Liver (tissue), 3 donors: Measurements from ENCODE around the gene ZNF546.

ENCODE experiments used
- GABPA ChIP-seq, 2 donors: IDR thresholded peaks in 1 of 2; conservative IDR thresholded peaks in 1 of 2; 2 replicates each; pipeline ENCODE4 v1.6.1; 2016; ENCODE audit warnings: antibody characterized with exemption in 2 of 2, mild to moderate bottlenecking in 1 of 2, moderate library complexity in 1 of 2
- TF ChIP-seq, protein P1 (sequence below): fragments of 150-350 bp; IDR thresholded peaks from 2 replicates; pipeline ENCODE4 v1.5.1; 2017; ENCODE audit warnings: improper control_type of control experiment, low read depth, low read length; ENCODE audit not compliant: missing input control
- TF ChIP-seq, protein P2 (sequence below): IDR thresholded peaks from 2 replicates; pipeline ENCODE4 v1.6.1; 2016; ENCODE audit warnings: antibody characterized with exemption
- donor health status: healthy.
- donor health status: healthy.

DNA sequence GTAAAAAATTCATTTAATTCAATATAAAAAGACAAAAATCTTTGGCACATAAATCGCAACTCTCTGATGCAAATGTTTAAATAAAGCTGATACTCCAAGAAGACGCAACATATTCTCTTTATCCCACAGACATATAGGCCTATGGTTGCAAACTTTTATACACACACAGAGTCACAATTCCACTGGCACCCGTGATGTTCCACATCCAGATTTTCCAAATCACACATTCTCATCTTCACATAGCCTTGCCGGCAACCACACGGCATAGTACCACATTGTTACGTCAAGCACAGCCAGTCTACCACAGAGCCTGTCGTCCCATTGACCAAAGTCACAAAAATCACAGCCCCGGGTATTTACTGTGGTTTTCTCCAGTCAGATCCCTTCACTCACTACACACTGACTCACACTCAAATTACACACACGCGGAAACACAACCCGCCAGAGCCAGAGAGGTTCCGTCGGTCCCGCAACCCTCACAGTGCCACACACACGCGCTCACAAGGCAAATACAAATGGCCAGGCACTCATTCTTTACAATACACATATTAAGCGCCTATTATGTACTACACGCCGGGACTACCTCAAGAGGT is 546 bp upstream of the ZNF546 start:
- TF ChIP-seq, protein P1, sequence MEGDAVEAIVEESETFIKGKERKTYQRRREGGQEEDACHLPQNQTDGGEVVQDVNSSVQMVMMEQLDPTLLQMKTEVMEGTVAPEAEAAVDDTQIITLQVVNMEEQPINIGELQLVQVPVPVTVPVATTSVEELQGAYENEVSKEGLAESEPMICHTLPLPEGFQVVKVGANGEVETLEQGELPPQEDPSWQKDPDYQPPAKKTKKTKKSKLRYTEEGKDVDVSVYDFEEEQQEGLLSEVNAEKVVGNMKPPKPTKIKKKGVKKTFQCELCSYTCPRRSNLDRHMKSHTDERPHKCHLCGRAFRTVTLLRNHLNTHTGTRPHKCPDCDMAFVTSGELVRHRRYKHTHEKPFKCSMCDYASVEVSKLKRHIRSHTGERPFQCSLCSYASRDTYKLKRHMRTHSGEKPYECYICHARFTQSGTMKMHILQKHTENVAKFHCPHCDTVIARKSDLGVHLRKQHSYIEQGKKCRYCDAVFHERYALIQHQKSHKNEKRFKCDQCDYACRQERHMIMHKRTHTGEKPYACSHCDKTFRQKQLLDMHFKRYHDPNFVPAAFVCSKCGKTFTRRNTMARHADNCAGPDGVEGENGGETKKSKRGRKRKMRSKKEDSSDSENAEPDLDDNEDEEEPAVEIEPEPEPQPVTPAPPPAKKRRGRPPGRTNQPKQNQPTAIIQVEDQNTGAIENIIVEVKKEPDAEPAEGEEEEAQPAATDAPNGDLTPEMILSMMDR, result no peak
- TF ChIP-seq, protein P2, sequence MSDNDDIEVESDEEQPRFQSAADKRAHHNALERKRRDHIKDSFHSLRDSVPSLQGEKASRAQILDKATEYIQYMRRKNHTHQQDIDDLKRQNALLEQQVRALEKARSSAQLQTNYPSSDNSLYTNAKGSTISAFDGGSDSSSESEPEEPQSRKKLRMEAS, result no peak
- no peak for TF ChIP-seq GABPA (IDR thresholded peaks at IDR 0.05 in 1 of 2, conservative IDR thresholded peaks at IDR 0.05 in 1 of 2)
